NCI-H2227 treated with DMSO at 0.1 percent for 48 hours (cell line): ENCODE measurements around the gene CUL4A.
"Not testable (repeated sequence)": the region's sequence is repeated elsewhere in the genome, so short reads cannot be mapped to it uniquely, and the experiment has no call there.

Experiments
- DNase-seq: peaks from one replicate; lab custom pipeline; 2025; lab: John Stamatoyannopoulos, UW

The CUL4A gene

GRCh38 chr13:113209336-113209758, at the start of gene CUL4A:
CUL4A (plus strand) TSS chr13:113209613; CDS start chr13:113209628, 15 bp downstream.
- DNase-seq = peak; percentile 41

- DNase-seq = no peak
Measured at GRCh38 chr13:113159701-113160100, 49.7 kb upstream of the CUL4A start.

- no peak for DNase-seq
Measured at GRCh38 chr13:113160983-113161382, 48.4 kb upstream of the CUL4A start.

- no peak for DNase-seq
Measured at GRCh38 chr13:113161433-113161832, 48.0 kb upstream of the CUL4A start.

GRCh38 chr13:113161975-113162374, 47.4 kb upstream of the CUL4A start:
- not testable (repeated sequence) for DNase-seq

GRCh38 chr13:113162783-113163685, 46.4 kb upstream of the CUL4A start:
- no peak for DNase-seq

- DNase-seq = no peak
Measured at GRCh38 chr13:113164492-113164891, 44.9 kb upstream of the CUL4A start.

- DNase-seq = no peak
Measured at GRCh38 chr13:113166266-113166665, 43.1 kb upstream of the CUL4A start.

GRCh38 chr13:113166681-113167080, 42.7 kb upstream of the CUL4A start:
- no peak for DNase-seq

GRCh38 chr13:113167155-113167554, 42.3 kb upstream of the CUL4A start:
- no peak for DNase-seq

GRCh38 chr13:113167575-113167974, 41.8 kb upstream of the CUL4A start:
- DNase-seq = no peak

GRCh38 chr13:113168211-113168610, 41.2 kb upstream of the CUL4A start:
- no peak for DNase-seq

GRCh38 chr13:113169277-113170272, 39.8 kb upstream of the CUL4A start:
- DNase-seq = no peak

GRCh38 chr13:113170511-113170910, 38.9 kb upstream of the CUL4A start:
- DNase-seq = no peak

- DNase-seq = no peak
Measured at GRCh38 chr13:113171250-113172125, 37.9 kb upstream of the CUL4A start.

- DNase-seq = no peak
Measured at GRCh38 chr13:113172419-113172926, 36.9 kb upstream of the CUL4A start.

GRCh38 chr13:113176280-113176679, 33.1 kb upstream of the CUL4A start:
- DNase-seq = no peak

GRCh38 chr13:113176822-113177221, 32.6 kb upstream of the CUL4A start:
- no peak for DNase-seq

GRCh38 chr13:113178070-113178895, 31.1 kb upstream of the CUL4A start:
- no peak for DNase-seq

- DNase-seq = no peak
Measured at GRCh38 chr13:113178896-113179167, 30.6 kb upstream of the CUL4A start.
